ENCODE measurements around the gene DAP. TPM values are rescaled to one million over a fixed set of nuclear protein-coding genes. Genes with fewer than 3 reads are reported as not detected.
A peak's percentile ranks its signal among the peaks of the same experiment; 100 is the strongest.

Gene DAP
- total and polyA plus RNA-seq, 2 of the 13 experiments (the other 11 are each of a cell fraction or from before 2014, with no cell fraction given), result 22.0 to 57.5 TPM

- TF ChIP-seq, protein P1, sequence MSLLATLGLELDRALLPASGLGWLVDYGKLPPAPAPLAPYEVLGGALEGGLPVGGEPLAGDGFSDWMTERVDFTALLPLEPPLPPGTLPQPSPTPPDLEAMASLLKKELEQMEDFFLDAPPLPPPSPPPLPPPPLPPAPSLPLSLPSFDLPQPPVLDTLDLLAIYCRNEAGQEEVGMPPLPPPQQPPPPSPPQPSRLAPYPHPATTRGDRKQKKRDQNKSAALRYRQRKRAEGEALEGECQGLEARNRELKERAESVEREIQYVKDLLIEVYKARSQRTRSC (CRISPR knock-in tag; IDR thresholded peaks at IDR 0.05; ENCODE audit: low read depth), result no peak
- no peak for TF ChIP-seq ZNF597 (CRISPR knock-in tag; IDR thresholded peaks at IDR 0.05)
These were observed 123.1 kb downstream of the DAP start (continued) for GRCh38 chr5:10637944-10638343.

- peak; percentile 42; the same call in 1 of the 3 replicates for ATAC-seq
- H3K27me3 ChIP-seq (ENCODE audit: control insufficient read depth in 1 of 2, insufficient read depth in 2 of 2, low read length in 2 of 2), result peaks cover 3 to 17% of the 10 kb centered on the region in 2 experiments; a peak in 3 of 5 replicates
- H3K9ac ChIP-seq (ENCODE audit: insufficient read depth, low read depth, low read length), result no peak overlapping the region
- POLR2A ChIA-PET, result no interaction called here
- H3K4me2 ChIP-seq (ENCODE audit: low read depth, low read length), result no peak overlapping the region
- no peaks in the 10 kb centered on the region for H3K9me3 ChIP-seq (ENCODE audit: low read length)
- H2AFZ ChIP-seq (ENCODE audit: low read length), result no peak overlapping the region
- no peaks in the 10 kb centered on the region for H3K36me3 ChIP-seq (replicated peaks in 1 of 2; ENCODE audit: control insufficient read depth in 1 of 2, insufficient read depth in 2 of 2, low read length in 2 of 2)
- H3K27ac ChIP-seq (ENCODE audit: extremely low read length, insufficient read depth, low read length), result no peak overlapping the region
- in situ Hi-C loops (cut with HindIII; ENCODE audit: extremely low pct_ligation_motif_present, low pct_unique_long_range_greater_than_20kb), result no loop called here
- no peaks in the 10 kb centered on the region for H3K4me1 ChIP-seq (ENCODE audit: insufficient read depth, low read length)
- DNase-seq (ENCODE audit: low spot score), result no peak
- H3K4me3 ChIP-seq (replicated peaks in 1 of 3; ENCODE audit: insufficient read depth in 1 of 3, low read depth in 2 of 3, low read length in 3 of 3), result no peak overlapping the region
- 9% methylated on average over 7 of the region's 15 CpGs for WGBS (ENCODE audit: low lambda C conversion rate)
- no TSS peak for BruUV-seq (replicated peaks)
- FAIRE-seq, result no peak
- H4K20me1 ChIP-seq (ENCODE audit: insufficient read depth, low read length), result 0 out of 2 replicates have a peak, but pooled peaks cover 2% of the 10 kb centered on the region
- intact Hi-C loops (cut with micrococcal nuclease; ENCODE audit: unreplicated experiment), result no loop called here
- no peak for TF ChIP-seq ATF6 (CRISPR knock-in tag; conservative IDR thresholded peaks at IDR 0.05)
- no peak for TF ChIP-seq ZBED4 (CRISPR knock-in tag; IDR thresholded peaks at IDR 0.05; ENCODE audit: borderline replicate concordance)
- TF ChIP-seq THAP8 (CRISPR knock-in tag; IDR thresholded peaks at IDR 0.05; ENCODE audit: borderline replicate concordance), result no peak
- TF ChIP-seq ZNF281 (CRISPR knock-in tag; IDR thresholded peaks at IDR 0.05; ENCODE audit: borderline replicate concordance), result no peak
- TF ChIP-seq ZNF343 (CRISPR knock-in tag; IDR thresholded peaks at IDR 0.05), result no peak
- TF ChIP-seq ZNF230 (CRISPR knock-in tag; IDR thresholded peaks at IDR 0.05), result no peak
- H3K79me2 ChIP-seq (ENCODE audit: insufficient read depth, low read length), result no peaks in the 10 kb centered on the region
- CTCF ChIA-PET (ENCODE audit: low intra/inter-chr PET ratio, low total read pairs), result no interaction called here
These were observed 124.5 kb downstream of the DAP start for GRCh38 chr5:10636363-10637142.

Measured in HepG2 (cell line).